HG03521 (cell line): ENCODE data around the gene SPTBN2.

Source experiments
- ATAC-seq: cut with Tn5 transposase; IDR thresholded peaks from one replicate; pipeline ENCODE4 v1.9.1; 2021; ENCODE audit warnings: mild to moderate bottlenecking, moderate library complexity; ENCODE audit not compliant: unreplicated experiment

The SPTBN2 gene

GRCh38 chr11:66705587-66706335 lies 23.3 kb downstream of the SPTBN2 start:
- no peak for ATAC-seq

GRCh38 chr11:66704659-66705360 lies 24.2 kb downstream of the SPTBN2 start:
- ATAC-seq, result no peak

- no peak for ATAC-seq
Measured at GRCh38 chr11:66701432-66702240, 27.4 kb downstream of the SPTBN2 start.

GRCh38 chr11:66700742-66701141 lies 28.3 kb downstream of the SPTBN2 start:
- no peak for ATAC-seq

GRCh38 chr11:66700337-66700736 lies 28.7 kb downstream of the SPTBN2 start:
- ATAC-seq, result no peak

- no peak for ATAC-seq
Measured at GRCh38 chr11:66698491-66698890, 30.5 kb downstream of the SPTBN2 start.

- no peak for ATAC-seq
Measured at GRCh38 chr11:66697988-66698387, 31.0 kb downstream of the SPTBN2 start.

- ATAC-seq, result no peak
Measured at GRCh38 chr11:66696146-66696545, 32.9 kb downstream of the SPTBN2 start.

- no peak for ATAC-seq
Measured at GRCh38 chr11:66694732-66695207, 34.2 kb downstream of the SPTBN2 start.

GRCh38 chr11:66694056-66694410 lies 35.0 kb downstream of the SPTBN2 start:
- ATAC-seq, result no peak

GRCh38 chr11:66693356-66694055 lies 35.5 kb downstream of the SPTBN2 start:
- no peak for ATAC-seq

- no peak for ATAC-seq
Measured at GRCh38 chr11:66692871-66693331, 36.1 kb downstream of the SPTBN2 start.

GRCh38 chr11:66692446-66692845 lies 36.6 kb downstream of the SPTBN2 start:
- no peak for ATAC-seq

GRCh38 chr11:66691311-66691980 lies 37.6 kb downstream of the SPTBN2 start:
- no peak for ATAC-seq

GRCh38 chr11:66689661-66690590 lies 39.1 kb downstream of the SPTBN2 start:
- ATAC-seq, result no peak

- ATAC-seq, result no peak
Measured at GRCh38 chr11:66688561-66689534, 40.2 kb downstream of the SPTBN2 start.

GRCh38 chr11:66687831-66688281 lies 41.2 kb downstream of the SPTBN2 start:
- no peak for ATAC-seq
